ENCODE results near the gene TRMT44. TPM values are rescaled to one million over a fixed set of nuclear protein-coding genes. Genes with fewer than 3 reads are reported as not detected.

Gene TRMT44
- total RNA-seq, 1 experiment from 2014 or later, result 22.9 TPM

DNA sequence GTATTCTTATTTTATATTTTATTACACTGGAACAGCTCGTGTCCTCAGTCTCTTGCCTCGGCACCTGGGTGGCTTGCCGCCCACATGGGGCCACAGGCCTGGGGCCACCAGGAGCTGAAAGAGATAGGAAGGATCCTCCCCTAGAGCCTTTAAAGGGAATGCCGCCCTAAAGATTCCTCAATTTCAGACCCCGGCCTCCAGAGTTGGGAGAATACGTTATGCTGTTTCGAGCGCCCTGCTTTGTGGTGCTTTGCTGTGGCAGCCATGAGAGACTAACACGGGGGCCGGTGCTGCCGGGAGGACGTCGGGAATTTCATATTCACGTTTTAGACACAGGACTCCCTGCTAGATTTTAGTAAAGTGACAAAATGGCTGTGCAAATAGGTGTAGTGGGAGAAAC lies 33.3 kb upstream of the TRMT44 start:
- H3K36me3 ChIP-seq (ENCODE audit: insufficient read depth, low read length, poor library complexity, severe bottlenecking), result no peaks in the 10 kb centered on the region
- intact Hi-C loops (cut with micrococcal nuclease; ENCODE audit: unreplicated experiment), result loop anchor here (10.0 kb wide), 1 partner anchor 133 kb away; no protein-coding TSS in a partner anchor
- no peak overlapping the region for H3K4me3 ChIP-seq (ENCODE audit: low read depth, low read length, poor library complexity, severe bottlenecking)
- no peaks in the 10 kb centered on the region for H3K4me1 ChIP-seq (ENCODE audit: insufficient read depth, low read length, poor library complexity, severe bottlenecking)
- TF ChIP-seq, protein P1, sequence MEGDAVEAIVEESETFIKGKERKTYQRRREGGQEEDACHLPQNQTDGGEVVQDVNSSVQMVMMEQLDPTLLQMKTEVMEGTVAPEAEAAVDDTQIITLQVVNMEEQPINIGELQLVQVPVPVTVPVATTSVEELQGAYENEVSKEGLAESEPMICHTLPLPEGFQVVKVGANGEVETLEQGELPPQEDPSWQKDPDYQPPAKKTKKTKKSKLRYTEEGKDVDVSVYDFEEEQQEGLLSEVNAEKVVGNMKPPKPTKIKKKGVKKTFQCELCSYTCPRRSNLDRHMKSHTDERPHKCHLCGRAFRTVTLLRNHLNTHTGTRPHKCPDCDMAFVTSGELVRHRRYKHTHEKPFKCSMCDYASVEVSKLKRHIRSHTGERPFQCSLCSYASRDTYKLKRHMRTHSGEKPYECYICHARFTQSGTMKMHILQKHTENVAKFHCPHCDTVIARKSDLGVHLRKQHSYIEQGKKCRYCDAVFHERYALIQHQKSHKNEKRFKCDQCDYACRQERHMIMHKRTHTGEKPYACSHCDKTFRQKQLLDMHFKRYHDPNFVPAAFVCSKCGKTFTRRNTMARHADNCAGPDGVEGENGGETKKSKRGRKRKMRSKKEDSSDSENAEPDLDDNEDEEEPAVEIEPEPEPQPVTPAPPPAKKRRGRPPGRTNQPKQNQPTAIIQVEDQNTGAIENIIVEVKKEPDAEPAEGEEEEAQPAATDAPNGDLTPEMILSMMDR (conservative IDR thresholded peaks at IDR 0.05; ENCODE audit: low read depth, low read length), result no peak
- ChIA-PET CTCF (interaction anchor here (1.4 kb wide), 1 partner anchor 231 kb away, joined by 3 read pairs; no protein-coding TSS in a partner anchor), POLR2A (ENCODE audit: low non-redundant PET) (no interaction called here)
- no peak overlapping the region for H3K27ac ChIP-seq (ENCODE audit: low read depth, low read length, poor library complexity, severe bottlenecking)
- H3K9me3 ChIP-seq (ENCODE audit: low read depth, low read length, poor library complexity, severe bottlenecking), result no peaks in the 10 kb centered on the region
- BruUV-seq (replicated peaks), result no TSS peak
- no peak for DNase-seq (ENCODE audit: low spot score)
- H3K27me3 ChIP-seq (replicated peaks; ENCODE audit: insufficient read depth, low read depth, low read length, poor library complexity), result no peaks in the 10 kb centered on the region

DNA sequence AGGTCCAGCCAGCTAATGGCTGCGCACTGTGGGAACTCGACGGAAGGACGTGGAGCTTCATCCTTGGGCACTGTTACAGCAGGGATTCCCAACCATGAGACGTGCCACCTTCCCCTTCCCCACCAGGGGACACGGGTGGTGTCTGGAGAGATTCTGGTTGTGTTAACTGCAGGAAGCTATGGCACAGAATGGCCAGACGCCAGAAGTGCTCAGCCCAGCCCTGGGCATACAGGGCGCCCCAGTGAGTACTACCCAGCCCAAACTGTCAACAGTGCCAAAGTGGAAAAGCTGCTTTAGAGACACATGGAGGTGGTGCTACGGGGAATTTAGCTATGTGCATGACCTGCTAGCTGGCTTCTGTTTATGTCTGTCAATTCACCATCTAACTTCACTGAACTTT lies 32.8 kb upstream of the TRMT44 start:
- Histone ChIP-seq H3K27me3 (replicated peaks; ENCODE audit: insufficient read depth, low read depth, low read length, poor library complexity) (no peaks in the 10 kb centered on the region), H3K4me3 (ENCODE audit: low read depth, low read length, poor library complexity, severe bottlenecking) (no peak overlapping the region), H3K36me3 (ENCODE audit: insufficient read depth, low read length, poor library complexity, severe bottlenecking) (no peaks in the 10 kb centered on the region), H3K9me3 (ENCODE audit: low read depth, low read length, poor library complexity, severe bottlenecking) (no peaks in the 10 kb centered on the region), H3K4me1 (ENCODE audit: insufficient read depth, low read length, poor library complexity, severe bottlenecking) (no peaks in the 10 kb centered on the region), H3K27ac (ENCODE audit: low read depth, low read length, poor library complexity, severe bottlenecking) (no peak overlapping the region)
- intact Hi-C loops (cut with micrococcal nuclease; ENCODE audit: unreplicated experiment), result loop anchor here (10.0 kb wide), 1 partner anchor 133 kb away; no protein-coding TSS in a partner anchor
- BruUV-seq (replicated peaks), result TSS peak; percentile 48
- ChIA-PET POLR2A (ENCODE audit: low non-redundant PET) (no interaction called here), CTCF (interaction anchor here (1.3 to 1.4 kb wide), 2 partner anchors 166 to 231 kb away, joined by 3 to 5 read pairs; no protein-coding TSS in a partner anchor)
- no peak for DNase-seq (ENCODE audit: low spot score)
- TF ChIP-seq, protein P1 (conservative IDR thresholded peaks at IDR 0.05; ENCODE audit: low read depth, low read length), result no peak
- no peak for TF ChIP-seq EZH2 (IDR thresholded peaks at IDR 0.05; ENCODE audit: borderline replicate concordance, low read depth, low read length, poor library complexity, severe bottlenecking)

DNA sequence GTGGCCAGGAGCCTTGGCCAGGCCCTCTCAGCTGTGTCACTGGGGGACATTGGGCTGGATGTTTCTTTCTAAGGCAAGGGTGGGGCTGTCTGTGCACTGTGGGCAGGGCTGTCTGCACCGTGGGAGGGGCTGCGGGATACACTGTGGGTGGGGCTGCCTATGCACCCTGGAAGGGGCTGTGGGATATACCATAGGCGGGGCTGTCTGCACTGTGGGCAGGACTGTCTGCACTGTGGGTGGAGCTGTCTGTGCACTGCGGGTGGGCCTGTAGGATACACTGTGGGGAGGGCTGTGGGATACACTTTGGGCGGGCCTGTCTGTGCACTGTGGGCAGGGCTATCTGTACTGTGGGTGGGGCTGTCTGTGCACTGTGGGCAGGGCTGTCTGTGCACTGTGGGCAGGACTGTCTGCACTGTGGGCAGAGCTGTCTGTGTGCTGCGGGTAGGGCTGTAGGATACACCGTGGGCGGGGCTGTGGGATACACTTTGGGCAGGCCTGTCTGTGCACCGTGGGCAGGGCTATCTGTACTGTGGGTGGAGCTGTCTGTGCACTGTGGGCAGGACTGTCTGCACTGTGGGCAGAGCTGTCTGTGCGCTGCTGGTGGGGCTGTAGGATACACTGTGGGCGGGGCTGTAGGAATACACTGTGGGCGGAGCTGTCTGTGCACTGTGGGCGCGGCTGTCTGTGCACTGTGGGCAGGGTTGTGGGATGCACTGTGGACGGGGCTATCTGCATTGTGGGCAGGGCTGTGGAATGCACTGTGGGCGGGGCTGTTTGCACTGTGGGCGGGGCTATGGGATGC lies 31.1 kb upstream of the TRMT44 start:
- ChIA-PET POLR2A (ENCODE audit: low non-redundant PET) (no interaction called here), CTCF (interaction anchor here (1.4 kb wide), 1 partner anchor 233 kb away, joined by 8 read pairs; no protein-coding TSS in a partner anchor)
- intact Hi-C loops (cut with micrococcal nuclease; ENCODE audit: unreplicated experiment), result loop anchor here (10.0 kb wide), 1 partner anchor 135 kb away; no protein-coding TSS in a partner anchor
- BruUV-seq (replicated peaks), result no TSS peak
- Histone ChIP-seq H3K27me3 (replicated peaks; ENCODE audit: insufficient read depth, low read depth, low read length, poor library complexity) (no peaks in the 10 kb centered on the region), H3K27ac (ENCODE audit: low read depth, low read length, poor library complexity, severe bottlenecking) (no peak overlapping the region), H3K4me1 (ENCODE audit: insufficient read depth, low read length, poor library complexity, severe bottlenecking) (no peaks in the 10 kb centered on the region), H3K4me3 (ENCODE audit: low read depth, low read length, poor library complexity, severe bottlenecking) (no peak overlapping the region), H3K36me3 (ENCODE audit: insufficient read depth, low read length, poor library complexity, severe bottlenecking) (peaks cover 2% of the 10 kb centered on the region), H3K9me3 (ENCODE audit: low read depth, low read length, poor library complexity, severe bottlenecking) (no peaks in the 10 kb centered on the region)
- DNase-seq (ENCODE audit: low spot score), result peak; percentile 66
- TF ChIP-seq EZH2 (IDR thresholded peaks at IDR 0.05; ENCODE audit: borderline replicate concordance, low read depth, low read length, poor library complexity, severe bottlenecking), result no peak
- TF ChIP-seq, protein P1 (conservative IDR thresholded peaks at IDR 0.05; ENCODE audit: low read depth, low read length), result no peak

Measured in A673 (cell line).